ENCODE data around the gene PPARD. TPM values are rescaled to one million over a fixed set of nuclear protein-coding genes. Genes with fewer than 3 reads are reported as not detected.

PPARD gene
- polyA plus RNA-seq, 3 donors = 1.2 to 22.0 (median 2.4) TPM

DNA sequence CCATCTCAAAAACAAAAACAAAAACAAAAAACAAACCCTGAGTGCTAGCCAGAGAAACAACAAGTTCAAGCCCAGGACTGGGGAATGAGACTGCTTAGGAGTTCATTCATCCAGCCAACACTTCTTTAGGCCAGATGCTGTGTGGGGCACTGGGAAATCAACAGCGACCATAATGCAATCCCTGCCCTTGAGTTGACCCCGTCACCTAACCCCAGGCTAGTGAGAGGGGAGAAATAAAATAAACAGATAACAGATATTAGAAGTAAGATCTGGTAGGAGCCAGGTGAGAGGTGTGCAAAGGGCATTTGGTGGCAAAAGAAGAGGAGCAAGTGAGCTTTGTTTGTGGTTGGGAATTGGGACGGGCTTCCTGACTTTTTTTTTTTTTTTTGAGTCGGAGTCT lies 120.9 kb downstream of the PPARD start:
- H3K4me2 ChIP-seq (replicated peaks; ENCODE audit: extremely low read depth, low read length, poor library complexity, severe bottlenecking) = no peak overlapping the region
- H3K36me3 ChIP-seq (replicated peaks in 1 of 2; ENCODE audit: control insufficient read depth in 1 of 2, insufficient read depth in 2 of 2, low read length in 2 of 2) = peaks cover 10 to 34% of the 10 kb centered on the region in 2 donors
- no peak overlapping the region for H3K27ac ChIP-seq (ENCODE audit: low read depth in 1 of 2, low read length in 2 of 2)
- H2AFZ ChIP-seq (ENCODE audit: insufficient read depth, low read depth, low read length, poor library complexity, severe bottlenecking) = no peak overlapping the region
- Mint-ChIP-seq H3K4me1 (peaks cover 8% of the 10 kb centered on the region), H3K27ac (no peak overlapping the region), H3K9me3 (peaks cover 0 to 2% (median 0%) of the 10 kb centered on the region in 7 donors), H3K27me3 (ENCODE audit: low read depth in 3 of 3) (peaks cover 0 to 6% (median 2%) of the 10 kb centered on the region in 3 donors), H3K4me3 (no peak overlapping the region), H3K36me3 (peaks cover 38 to 47% of the 10 kb centered on the region in 2 donors)
- H4K20me1 ChIP-seq (ENCODE audit: insufficient read depth, low read length) = no peaks in the 10 kb centered on the region
- peaks cover under 1% of the 10 kb centered on the region for H3K79me2 ChIP-seq (ENCODE audit: insufficient read depth, low read length)
- no peak overlapping the region for H3K9ac ChIP-seq (ENCODE audit: insufficient read depth, low read length, poor library complexity, severe bottlenecking)
- H3K4me3 ChIP-seq (replicated peaks in 1 of 3; ENCODE audit: low read depth in 2 of 3, low read length in 3 of 3) = no peak overlapping the region
- intact Hi-C loops (cut with micrococcal nuclease) = no loop called here
- no peaks in the 10 kb centered on the region for H3K9me3 ChIP-seq (replicated peaks in 1 of 2; ENCODE audit: control insufficient read depth in 1 of 2, insufficient read depth in 1 of 2, low read length in 2 of 2)
- H3K27me3 ChIP-seq (ENCODE audit: control insufficient read depth in 2 of 2, insufficient read depth in 2 of 2, low read length in 2 of 2) = no peaks in the 10 kb centered on the region
- TF ChIP-seq, protein P1, sequence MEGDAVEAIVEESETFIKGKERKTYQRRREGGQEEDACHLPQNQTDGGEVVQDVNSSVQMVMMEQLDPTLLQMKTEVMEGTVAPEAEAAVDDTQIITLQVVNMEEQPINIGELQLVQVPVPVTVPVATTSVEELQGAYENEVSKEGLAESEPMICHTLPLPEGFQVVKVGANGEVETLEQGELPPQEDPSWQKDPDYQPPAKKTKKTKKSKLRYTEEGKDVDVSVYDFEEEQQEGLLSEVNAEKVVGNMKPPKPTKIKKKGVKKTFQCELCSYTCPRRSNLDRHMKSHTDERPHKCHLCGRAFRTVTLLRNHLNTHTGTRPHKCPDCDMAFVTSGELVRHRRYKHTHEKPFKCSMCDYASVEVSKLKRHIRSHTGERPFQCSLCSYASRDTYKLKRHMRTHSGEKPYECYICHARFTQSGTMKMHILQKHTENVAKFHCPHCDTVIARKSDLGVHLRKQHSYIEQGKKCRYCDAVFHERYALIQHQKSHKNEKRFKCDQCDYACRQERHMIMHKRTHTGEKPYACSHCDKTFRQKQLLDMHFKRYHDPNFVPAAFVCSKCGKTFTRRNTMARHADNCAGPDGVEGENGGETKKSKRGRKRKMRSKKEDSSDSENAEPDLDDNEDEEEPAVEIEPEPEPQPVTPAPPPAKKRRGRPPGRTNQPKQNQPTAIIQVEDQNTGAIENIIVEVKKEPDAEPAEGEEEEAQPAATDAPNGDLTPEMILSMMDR (IDR thresholded peaks at IDR 0.05) = no peak
- DNase-seq = no peak
- peaks cover 7% of the 10 kb centered on the region in 2 donors for H3K4me1 ChIP-seq (ENCODE audit: control insufficient read depth in 1 of 2, insufficient read depth in 2 of 2, low read length in 2 of 2)
- WGBS (ENCODE audit: insufficient coverage) = 94% methylated on average over 2 of the region's 4 CpGs

DNA sequence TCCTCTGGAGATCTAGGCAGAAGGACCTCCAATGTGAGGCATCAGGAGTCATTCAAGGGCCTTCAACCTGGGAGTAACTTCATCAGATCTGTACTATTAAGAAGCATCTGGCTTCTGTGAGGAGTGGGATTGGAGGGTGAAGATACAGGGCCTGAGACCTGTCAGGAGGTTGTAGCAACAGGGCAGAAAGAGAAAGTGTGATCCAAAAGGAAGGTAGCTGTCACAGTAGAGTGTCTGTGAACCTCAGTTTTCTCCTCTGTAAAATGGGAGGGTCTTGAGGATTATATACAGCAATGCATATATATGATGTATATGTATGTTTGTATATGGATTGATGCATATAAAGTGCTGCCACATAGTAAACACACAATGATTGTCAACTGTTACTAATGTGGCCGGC lies 123.3 kb downstream of the PPARD start:
- Mint-ChIP-seq H3K9me3 (peaks cover 0 to 5% (median 0%) of the 10 kb centered on the region in 7 donors), H3K36me3 (peaks cover 37 to 44% of the 10 kb centered on the region in 2 donors), H3K4me3 (peak overlapping the region in 1 of 2 donors; percentile 21), H3K27ac (no peak overlapping the region), H3K4me1 (peaks cover 23% of the 10 kb centered on the region), H3K27me3 (ENCODE audit: low read depth in 3 of 3) (peaks cover 0 to 7% (median 0%) of the 10 kb centered on the region in 3 donors)
- DNase-seq = no peak
- H3K4me2 ChIP-seq (replicated peaks; ENCODE audit: extremely low read depth, low read length, poor library complexity, severe bottlenecking) = no peak overlapping the region
- H3K79me2 ChIP-seq (ENCODE audit: insufficient read depth, low read length) = peaks cover 24% of the 10 kb centered on the region
- no CpG with 5 or more reads among the region's 1 CpG for WGBS (ENCODE audit: insufficient coverage)
- H3K9ac ChIP-seq (ENCODE audit: insufficient read depth, low read length, poor library complexity, severe bottlenecking) = no peak overlapping the region
- no peak overlapping the region for H3K4me3 ChIP-seq (replicated peaks in 1 of 3; ENCODE audit: low read depth in 2 of 3, low read length in 3 of 3)
- peaks cover 20% of the 10 kb centered on the region for H4K20me1 ChIP-seq (ENCODE audit: insufficient read depth, low read length)
- H3K4me1 ChIP-seq (ENCODE audit: control insufficient read depth in 1 of 2, insufficient read depth in 2 of 2, low read length in 2 of 2) = peaks cover 23 to 29% of the 10 kb centered on the region in 2 donors
- no peaks in the 10 kb centered on the region for H3K27me3 ChIP-seq (ENCODE audit: control insufficient read depth in 2 of 2, insufficient read depth in 2 of 2, low read length in 2 of 2)
- H3K27ac ChIP-seq (ENCODE audit: low read depth in 1 of 2, low read length in 2 of 2) = no peak overlapping the region
- intact Hi-C loops (cut with micrococcal nuclease) = loop anchor here (5.0 kb wide), 2 partner anchors 123 to 168 kb away; partner anchors contain the start of genes DEF6 (in 2 of the 2) and PPARD (in 1 of the 2)
- H3K9me3 ChIP-seq (replicated peaks in 1 of 2; ENCODE audit: control insufficient read depth in 1 of 2, insufficient read depth in 1 of 2, low read length in 2 of 2) = no peaks in the 10 kb centered on the region
- H2AFZ ChIP-seq (ENCODE audit: insufficient read depth, low read depth, low read length, poor library complexity, severe bottlenecking) = no peak overlapping the region
- H3K36me3 ChIP-seq (replicated peaks in 1 of 2; ENCODE audit: control insufficient read depth in 1 of 2, insufficient read depth in 2 of 2, low read length in 2 of 2) = peaks cover 10 to 28% of the 10 kb centered on the region in 2 donors
- TF ChIP-seq, protein P1 (IDR thresholded peaks at IDR 0.05) = no peak
